Body of pancreas (tissue), 4 donors: ENCODE measurements around the gene PRKAG2. TPM values are rescaled to one million over a fixed set of nuclear protein-coding genes. Genes with fewer than 3 reads are reported as not detected.

Experiments
- ATAC-seq: fragments of 150-250 bp; one replicate; pipeline ENCODE4 v1.9.1; 2016
- DNase-seq, 4 donors: peaks; one replicate each; pipeline ENCODE4 v3.0.0-alpha.2; 2019
- H3K27ac ChIP-seq, 4 donors: fragments of 200-600 bp; sonication (generic); 1 replicate in 3 of 4; 2 replicates in 1 of 4; pipeline versions ENCODE4 v1.5.1 to v1.6.1; 2016 to 2019; ENCODE audit warnings: mild to moderate bottlenecking in 1 of 4, mixed read lengths in 1 of 4, moderate library complexity in 1 of 4
- H3K27me3 ChIP-seq, 2 donors: fragments of 200-600 bp; sonication (generic); one replicate each; pipeline ENCODE4 v1.6.0; 2016; ENCODE audit warnings: mild to moderate bottlenecking in 1 of 2
- H3K36me3 ChIP-seq, 2 donors: fragments of 200-600 bp; sonication (generic); replicated peaks in 1 of 2; 2 replicates each; pipeline ENCODE4 v1.5.1; 2016; ENCODE audit warnings: low read depth in 2 of 2; ENCODE audit not compliant: insufficient read depth in 1 of 2
- H3K4me1 ChIP-seq: fragments of 200-600 bp; sonication (generic); one replicate; pipeline ENCODE4 v1.6.0; 2016
- H3K4me3 ChIP-seq, 2 donors: fragments of 200-600 bp; sonication (generic); 1 replicate in 1 of 2; 2 replicates in 1 of 2; pipeline ENCODE4 v1.5.1; 2016 to 2019
- H3K9me3 ChIP-seq, 3 donors: fragments of 200-600 bp; sonication (generic); 1 replicate in 2 of 3; 2 replicates in 1 of 3; pipeline ENCODE4 v1.5.1; 2016
- CTCF ChIP-seq, 7 experiments: fragments of 450-650 bp in 4 of 7; fragments of 200-600 bp in 3 of 7; sonication (generic) in 3 of 7; IDR thresholded peaks; one replicate each; pipeline ENCODE4 v1.5.1; 2016 to 2019; ENCODE audit warnings: antibody characterized with exemption in 7 of 7
- POLR2A ChIP-seq, 3 donors: fragments of 450-650 bp; IDR thresholded peaks; one replicate each; pipeline ENCODE4 v1.6.1; 2016; ENCODE audit warnings: antibody characterized with exemption in 3 of 3, mild to moderate bottlenecking in 2 of 3
- WGBS, 2 donors: methylation state at CpG; one replicate each; pipeline ENCODE4 v1.1.5; 2017; 5-methylcytosine and 5-hydroxymethylcytosine counted together
- intact Hi-C: fragments of 100-400 bp; cut with DNase I; formaldehyde crosslinking; loops from one replicate; pipeline ENCODE4 v1.15.1; 2023
- total RNA-seq, 2 donors: library from RNA; depleted of rRNA; stranded (reverse); fragments of >200 nt; gene quantifications; one replicate each; pipeline ENCODE4 v1.1.0, GENCODE V29; 2016

Gene PRKAG2
- total RNA-seq, 2 donors from 2014 or later, result 9.9 to 24.4 TPM

GRCh38 chr7:151859948-151860685, 16.8 kb downstream of the PRKAG2 start:
- Histone ChIP-seq H3K36me3 (no peaks in the 10 kb centered on the region), H3K4me1 (peaks cover 22% of the 10 kb centered on the region), H3K27ac (no peak overlapping the region), H3K27me3 (no peaks in the 10 kb centered on the region), H3K9me3 (no peaks in the 10 kb centered on the region), H3K4me3 (no peak overlapping the region)
- DNase-seq, result no peak
- no peak for ATAC-seq
- WGBS, 2 donors, result 91 to 93% methylated on average over 10 to 15 of the region's 15 CpGs
- no peak for TF ChIP-seq POLR2A (IDR thresholded peaks at IDR 0.05)
- TF ChIP-seq CTCF (IDR thresholded peaks at IDR 0.05), result no peak
- intact Hi-C loops, result loop anchor here (10.0 kb wide), 1 partner anchor 75 kb away; no protein-coding TSS in a partner anchor

- TF ChIP-seq POLR2A (IDR thresholded peaks at IDR 0.05), result no peak
- no peak for TF ChIP-seq CTCF (IDR thresholded peaks at IDR 0.05)
- peak; percentile 60 to 80 (median 71) for DNase-seq
- no peaks in the 10 kb centered on the region for H3K36me3 ChIP-seq
- no peaks in the 10 kb centered on the region for H3K27me3 ChIP-seq
- H3K9me3 ChIP-seq, result no peaks in the 10 kb centered on the region
- peaks cover 22% of the 10 kb centered on the region for H3K4me1 ChIP-seq
- peak; percentile 84 for ATAC-seq
- peak overlapping the region in 1 of 4 donors; percentile 16 for H3K27ac ChIP-seq
- intact Hi-C loops, result no loop called here
- H3K4me3 ChIP-seq, result no peak overlapping the region
- 66 to 74% methylated on average over 20 to 27 of the region's 28 CpGs for WGBS, 2 donors
These were observed 17.6 kb downstream of the PRKAG2 start for GRCh38 chr7:151859111-151859947.

- DNase-seq, result no peak
- Histone ChIP-seq H3K4me1 (peaks cover 22% of the 10 kb centered on the region), H3K36me3 (no peaks in the 10 kb centered on the region), H3K27me3 (no peaks in the 10 kb centered on the region), H3K9me3 (no peaks in the 10 kb centered on the region), H3K27ac (no peak overlapping the region), H3K4me3 (no peak overlapping the region)
- WGBS, 2 donors, result 84 to 88% methylated on average over 5 of the region's 5 CpGs
- TF ChIP-seq POLR2A (IDR thresholded peaks at IDR 0.05) (no peak), CTCF (IDR thresholded peaks at IDR 0.05) (no peak)
- no peak for ATAC-seq
- intact Hi-C loops, result no loop called here
These were observed 18.5 kb downstream of the PRKAG2 start for GRCh38 chr7:151858456-151858855.

- TF ChIP-seq POLR2A (IDR thresholded peaks at IDR 0.05) (no peak), CTCF (IDR thresholded peaks at IDR 0.05) (no peak)
- Histone ChIP-seq H3K9me3 (no peaks in the 10 kb centered on the region), H3K4me3 (no peak overlapping the region), H3K4me1 (peaks cover 22% of the 10 kb centered on the region), H3K27ac (no peak overlapping the region), H3K36me3 (no peaks in the 10 kb centered on the region), H3K27me3 (no peaks in the 10 kb centered on the region)
- 76 to 82% methylated on average over 7 of the region's 7 CpGs for WGBS, 2 donors
- no peak for DNase-seq
- ATAC-seq, result no peak
- intact Hi-C loops, result no loop called here
These were observed 19.0 kb downstream of the PRKAG2 start for GRCh38 chr7:151857866-151858450.
